HG03064 (cell line): ENCODE data around the gene TBX3.

Experiments
- ATAC-seq: cut with Tn5 transposase; IDR thresholded peaks from one replicate; pipeline ENCODE4 v1.9.1; 2021; ENCODE audit warnings: low read depth; ENCODE audit not compliant: unreplicated experiment

TBX3 gene

DNA sequence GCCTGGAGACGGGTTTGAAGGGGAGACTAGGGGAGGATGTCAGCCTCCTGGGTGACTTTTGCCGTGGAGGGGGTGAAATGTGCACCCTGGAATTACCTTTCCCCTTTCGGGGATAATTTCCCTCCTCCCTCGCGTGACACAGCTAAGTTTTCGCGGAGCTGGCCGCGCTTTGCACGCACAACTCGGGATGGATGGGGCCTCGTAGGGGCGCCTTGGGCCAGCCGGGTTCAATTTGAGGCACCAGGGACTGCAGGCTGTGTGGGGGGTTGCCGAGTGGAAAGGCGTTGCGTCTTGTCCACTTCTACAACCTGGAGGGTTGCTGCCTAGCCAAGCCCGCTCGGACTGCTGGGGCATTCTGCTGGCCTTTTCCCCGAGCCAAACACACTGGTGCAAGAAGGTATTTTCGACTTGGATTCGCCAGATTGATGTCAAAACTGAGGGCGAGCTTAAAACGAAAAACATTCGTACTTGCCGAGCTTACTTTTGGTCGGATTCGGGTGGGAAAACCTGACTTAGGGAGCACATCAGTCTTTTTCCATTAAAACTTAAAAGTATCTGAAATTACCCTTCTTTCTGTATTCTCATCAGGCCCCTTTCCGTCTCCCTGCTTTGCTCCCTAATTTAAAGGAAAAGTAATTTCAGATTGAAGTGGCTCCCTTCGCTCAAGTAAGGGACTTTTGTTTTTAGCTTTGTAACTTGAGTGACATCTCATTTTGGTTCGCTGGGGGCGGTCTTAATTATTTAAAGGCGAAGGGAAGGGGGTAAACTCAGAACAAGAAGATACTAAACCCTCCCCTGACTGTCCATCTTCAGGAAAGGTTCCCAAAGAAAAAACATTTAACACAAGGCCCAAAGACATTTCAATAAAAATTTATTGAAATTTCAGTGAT is 14.3 kb downstream of the TBX3 start:
- ATAC-seq: no peak

DNA sequence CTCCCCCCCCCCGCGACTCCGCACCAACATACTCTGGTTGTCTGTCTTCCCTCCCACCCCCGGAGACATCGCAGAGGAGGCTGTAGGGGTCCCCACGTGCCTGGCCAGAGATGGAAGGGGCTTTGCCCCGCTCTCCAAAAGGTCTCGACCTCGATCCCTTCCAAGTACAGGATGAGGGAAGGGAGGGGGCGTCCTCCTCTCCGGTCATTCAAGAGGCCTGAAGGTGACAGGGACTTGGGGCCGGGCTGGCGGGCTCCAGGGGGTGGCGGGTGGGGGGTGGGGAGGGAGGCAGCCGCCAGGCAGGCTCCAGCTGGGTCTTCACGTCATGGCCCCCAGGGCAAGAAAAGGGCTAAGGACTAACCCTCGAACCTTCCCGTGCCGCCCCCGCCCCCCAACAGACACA is 15.1 kb downstream of the TBX3 start:
- no peak for ATAC-seq

DNA sequence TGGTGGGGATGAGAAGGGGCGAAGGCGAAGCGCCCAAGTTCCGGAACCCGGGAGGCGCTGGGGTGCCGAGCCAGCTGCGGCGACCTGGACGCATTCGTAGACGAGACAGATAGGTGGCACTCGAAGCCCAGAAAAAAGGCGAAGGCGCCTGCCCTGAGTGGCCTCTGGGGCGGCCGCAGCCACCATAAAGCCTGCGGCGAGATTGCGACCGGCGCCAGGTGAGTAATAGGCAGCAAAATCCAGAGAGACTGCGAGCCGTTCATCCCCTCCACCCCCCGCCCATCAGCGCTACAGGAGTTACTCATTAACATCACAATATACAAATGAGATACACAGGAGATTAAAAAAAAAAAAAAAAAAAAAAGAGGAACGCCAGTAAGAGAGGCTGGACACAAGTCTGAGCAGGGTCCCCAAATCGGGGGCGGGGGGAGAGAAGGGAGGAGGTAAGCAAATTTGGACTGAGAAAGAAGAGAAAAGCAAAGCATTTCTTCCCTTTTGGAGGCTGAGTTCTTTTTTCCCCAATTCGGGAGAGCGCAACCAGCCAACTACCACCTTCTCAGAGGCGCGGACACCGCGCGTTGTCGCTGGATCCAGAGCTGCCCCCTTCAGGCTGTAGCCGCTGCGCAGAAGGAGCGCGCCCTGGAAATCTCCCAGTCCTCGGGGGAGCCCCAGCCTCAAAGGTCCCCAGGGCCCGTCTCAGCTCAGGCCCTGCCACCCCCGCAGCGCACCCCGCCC is 15.7 kb downstream of the TBX3 start:
- ATAC-seq: no peak

DNA sequence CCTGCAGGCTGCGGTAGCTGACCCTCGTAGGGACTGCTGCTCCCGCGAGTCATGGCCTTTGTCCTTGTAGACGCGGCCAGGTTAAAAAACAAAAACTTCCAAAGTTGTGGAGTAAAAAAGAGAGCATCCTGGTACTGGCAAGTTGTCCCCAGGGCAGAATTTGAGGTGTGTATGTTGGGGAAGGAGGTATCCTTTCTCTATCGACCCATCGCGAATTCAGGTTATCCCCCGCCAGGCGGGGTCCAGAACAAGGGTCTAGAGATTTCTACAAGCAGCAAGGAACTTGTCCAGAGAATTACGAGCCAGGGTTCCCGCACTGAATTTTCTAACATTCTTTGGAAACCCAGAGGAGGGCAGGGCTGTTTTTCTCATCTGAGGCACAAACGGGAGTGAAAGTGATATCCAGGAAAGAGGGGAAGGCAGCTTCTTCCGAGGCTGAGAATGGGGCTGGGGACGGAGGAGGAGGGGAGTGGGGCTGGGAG is 16.3 kb downstream of the TBX3 start:
- ATAC-seq: no peak

DNA sequence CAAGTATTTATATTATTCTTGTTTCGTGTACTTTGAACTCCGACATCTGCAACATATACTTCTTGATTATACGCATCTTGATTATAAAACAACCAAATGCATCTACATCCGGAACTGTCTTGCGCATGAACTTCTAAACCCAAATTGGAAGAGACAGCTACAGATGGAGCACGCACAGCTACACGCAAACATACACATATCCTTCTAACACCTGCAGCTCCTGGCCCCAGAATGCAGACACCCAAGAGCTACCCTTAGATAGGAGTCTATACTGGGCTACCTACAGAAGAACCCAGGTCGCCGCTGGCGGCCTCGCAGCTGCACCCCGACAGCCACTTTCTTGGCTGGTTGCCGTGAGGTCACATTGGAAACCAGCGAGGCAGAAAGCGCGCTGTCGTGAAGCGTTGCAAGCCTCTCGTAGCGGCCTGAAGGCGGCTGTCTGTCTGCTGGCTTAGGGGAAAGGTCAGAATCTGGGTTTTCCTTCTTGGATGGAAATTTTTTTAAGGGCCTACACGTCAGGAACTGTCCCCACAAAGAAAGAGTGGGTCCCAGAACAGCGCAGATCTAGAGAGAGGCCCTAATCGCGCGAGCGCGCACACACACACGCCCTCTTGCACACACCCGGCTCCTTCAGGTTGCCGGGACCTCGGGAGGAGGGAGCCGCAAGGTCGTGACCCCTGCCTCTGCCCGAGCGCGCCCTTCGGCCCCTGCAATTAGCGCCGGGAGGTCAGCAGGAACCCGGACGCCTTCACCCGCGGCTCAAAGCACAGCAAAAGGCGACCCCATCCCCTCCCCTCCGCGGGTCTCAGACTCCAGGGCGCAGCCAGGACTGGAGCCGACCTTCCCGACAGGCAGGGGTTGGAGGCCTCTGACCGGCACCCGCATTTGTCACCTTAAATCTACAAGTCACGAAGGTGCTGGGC is 17.0 kb downstream of the TBX3 start:
- no peak for ATAC-seq

DNA sequence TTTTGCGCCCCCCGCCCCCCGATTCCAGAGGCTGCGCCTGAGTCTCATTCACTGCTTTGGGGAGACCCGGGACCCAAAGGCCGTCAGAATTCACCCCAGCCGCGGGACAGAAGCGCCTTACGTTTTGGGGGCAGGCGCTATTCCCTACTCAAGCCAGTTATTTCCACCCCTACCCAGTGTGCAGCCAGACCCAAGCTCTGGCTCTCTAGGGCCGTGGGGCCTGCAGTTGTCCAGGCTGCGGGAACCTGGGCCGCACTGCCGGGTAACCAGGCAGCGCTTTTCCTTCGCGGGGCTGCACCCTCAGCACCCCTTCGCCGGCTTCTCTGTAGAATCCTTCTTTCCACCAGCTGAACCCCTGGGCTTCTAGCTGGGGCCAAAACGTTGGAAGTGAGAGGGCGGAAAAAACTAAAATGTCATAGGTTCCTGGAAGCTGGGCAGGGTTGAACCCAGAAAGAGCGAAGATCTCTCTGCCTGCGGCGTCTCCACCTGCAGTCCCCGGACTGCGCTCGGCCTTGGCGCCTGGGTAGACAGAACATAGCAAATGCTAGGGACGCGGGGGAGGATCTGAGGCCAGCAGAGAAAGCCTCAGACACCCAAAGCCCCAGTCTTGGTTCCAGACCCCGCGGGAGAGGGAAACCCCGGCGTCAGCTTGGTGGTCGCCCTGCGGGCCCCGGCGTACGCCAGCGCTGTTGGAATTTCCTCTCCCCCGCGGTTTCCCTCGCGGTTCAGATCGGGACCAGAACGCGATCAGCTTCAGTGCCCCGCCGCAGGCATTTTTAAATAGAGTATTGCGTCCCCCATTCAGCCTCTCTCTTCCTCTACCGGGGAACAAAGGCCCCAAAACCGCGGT is 18.3 kb downstream of the TBX3 start:
- ATAC-seq: no peak

DNA sequence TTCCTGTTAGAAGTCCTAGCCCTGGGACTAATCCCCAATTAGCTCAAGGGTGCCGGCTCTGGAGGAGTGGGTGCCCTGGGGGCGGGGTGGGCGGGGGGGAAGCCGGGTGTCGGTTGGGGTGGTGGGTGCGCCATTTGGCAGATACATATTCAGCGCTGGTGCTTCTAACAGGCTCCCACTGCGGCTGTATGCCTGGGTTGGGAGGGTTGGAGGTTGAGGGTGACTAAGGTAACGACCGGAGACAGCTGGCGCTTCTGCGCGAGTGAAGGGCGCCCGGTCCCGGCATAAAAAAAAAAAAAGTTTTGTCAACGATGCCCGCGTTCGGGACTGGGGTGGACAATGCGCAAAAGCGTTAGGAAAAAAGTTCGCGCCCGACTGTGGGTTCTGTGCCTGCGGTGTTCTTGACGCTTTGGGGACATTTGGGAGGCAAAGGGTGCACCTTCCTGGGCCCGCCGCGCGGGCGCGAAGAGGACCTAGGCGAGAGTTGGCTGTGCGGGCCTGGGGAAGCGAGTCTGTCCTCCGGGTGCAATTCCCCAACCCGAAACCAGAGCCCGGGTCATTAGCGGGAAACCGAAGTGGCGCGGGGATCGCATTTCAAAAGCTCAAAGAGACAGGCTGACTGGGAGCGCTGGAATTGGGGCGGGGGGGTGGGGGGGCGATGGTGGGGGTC is 19.2 kb downstream of the TBX3 start:
- no peak for ATAC-seq

DNA sequence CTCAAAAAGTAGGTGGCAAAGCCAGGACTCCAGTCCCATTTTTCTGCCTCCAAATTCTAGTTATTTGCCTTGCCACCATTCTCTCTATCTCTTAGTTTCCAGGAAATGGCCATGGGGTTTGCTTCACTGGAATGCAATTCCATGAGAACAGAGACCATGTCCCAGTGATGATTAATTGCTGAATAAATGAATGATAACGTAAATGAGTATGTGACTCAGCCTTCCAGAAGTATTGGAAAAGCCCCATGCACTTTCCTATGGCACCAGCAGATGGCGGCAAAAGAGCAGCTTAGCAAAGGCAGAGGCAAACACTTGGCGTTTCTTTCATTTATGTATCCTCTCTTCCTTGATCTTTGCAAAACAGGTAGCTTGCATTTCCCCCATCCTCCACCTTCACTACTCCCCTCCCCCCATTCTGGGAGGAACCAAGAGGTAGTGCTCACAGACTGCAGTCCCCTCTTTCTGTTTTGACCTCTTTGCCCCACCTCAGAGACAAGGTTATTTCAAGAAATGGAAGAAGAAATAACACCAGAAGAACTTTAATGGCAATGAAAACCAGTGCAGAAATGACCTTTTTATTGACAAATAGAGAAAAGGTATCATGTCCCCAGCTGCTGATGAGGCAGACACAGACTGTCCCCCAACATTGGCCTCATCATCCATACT is 21.3 kb downstream of the TBX3 start:
- no peak for ATAC-seq

DNA sequence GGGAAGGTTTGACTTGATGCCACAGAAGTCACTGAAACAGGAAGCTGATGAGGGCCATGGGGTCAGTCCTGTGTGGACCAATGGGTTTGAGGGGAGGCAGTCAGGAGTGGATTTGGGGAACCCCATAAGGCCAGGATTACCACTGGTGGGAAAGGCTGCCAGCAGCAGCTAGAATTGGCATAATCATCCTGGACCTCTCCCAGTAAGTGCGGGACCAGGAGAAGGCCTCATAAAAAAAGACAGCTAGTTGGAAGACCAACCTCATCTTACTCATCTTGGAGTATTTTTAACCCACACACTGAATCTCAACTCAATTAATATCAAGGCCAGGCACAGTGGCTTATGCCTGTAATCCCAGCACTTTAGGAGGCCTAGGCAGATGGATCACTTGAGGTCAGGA is 22.7 kb downstream of the TBX3 start:
- no peak for ATAC-seq

DNA sequence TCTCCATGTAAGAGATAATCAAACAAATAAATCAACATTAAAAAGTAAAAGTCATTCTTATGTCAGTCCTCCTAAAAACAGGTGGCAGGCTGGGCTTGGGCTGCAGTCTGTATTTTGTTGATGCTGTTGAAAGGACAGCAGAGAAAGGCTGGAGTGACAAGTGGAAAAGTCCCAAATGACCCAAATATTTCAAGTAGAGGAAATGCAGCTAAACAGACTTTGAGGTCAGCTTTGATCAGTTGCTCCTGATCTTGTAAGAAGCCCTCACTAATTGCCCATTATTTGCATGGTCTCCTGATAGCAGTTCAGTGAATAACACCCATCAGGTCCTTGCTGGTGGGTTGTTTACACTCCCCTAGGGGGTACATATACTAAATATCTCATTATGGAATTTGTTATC is 24.9 kb downstream of the TBX3 start:
- no peak for ATAC-seq

DNA sequence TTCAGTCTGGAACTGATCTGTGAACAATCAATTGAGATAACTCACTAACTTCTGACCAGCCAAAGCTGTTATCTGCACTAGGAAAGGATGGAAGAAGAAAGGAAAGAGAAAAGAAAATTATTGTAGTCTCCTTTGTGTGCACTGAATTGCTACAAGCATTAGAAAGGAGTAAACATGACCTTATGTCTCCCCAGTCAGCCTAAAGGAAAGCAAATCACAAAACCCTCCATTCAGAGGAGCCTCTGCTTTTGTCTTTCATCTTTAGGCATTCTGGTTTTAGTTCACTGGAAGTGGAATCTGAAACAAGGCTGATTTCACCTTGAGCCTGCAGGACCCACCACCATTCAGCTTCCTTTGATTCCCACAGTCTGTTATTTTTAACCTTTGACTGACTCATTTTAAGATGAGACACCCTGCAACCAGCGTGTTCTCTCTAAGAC is 26.0 kb downstream of the TBX3 start:
- no peak for ATAC-seq

DNA sequence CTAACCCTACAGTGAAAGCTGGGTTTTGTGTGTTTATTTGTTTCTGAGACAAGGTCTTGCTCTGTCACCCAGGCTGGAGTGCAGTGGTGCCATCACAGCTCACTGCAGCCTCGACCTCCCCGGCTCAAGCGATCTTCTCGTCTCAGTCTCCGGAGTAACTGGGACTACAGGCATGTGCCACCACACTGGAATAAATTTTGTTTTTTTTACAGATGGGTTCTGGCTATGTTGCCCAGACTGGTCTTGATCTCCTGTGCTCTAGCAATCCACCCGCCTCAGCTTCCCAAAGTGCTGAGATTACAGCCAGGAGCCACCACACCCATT is 26.4 kb downstream of the TBX3 start:
- no peak for ATAC-seq

DNA sequence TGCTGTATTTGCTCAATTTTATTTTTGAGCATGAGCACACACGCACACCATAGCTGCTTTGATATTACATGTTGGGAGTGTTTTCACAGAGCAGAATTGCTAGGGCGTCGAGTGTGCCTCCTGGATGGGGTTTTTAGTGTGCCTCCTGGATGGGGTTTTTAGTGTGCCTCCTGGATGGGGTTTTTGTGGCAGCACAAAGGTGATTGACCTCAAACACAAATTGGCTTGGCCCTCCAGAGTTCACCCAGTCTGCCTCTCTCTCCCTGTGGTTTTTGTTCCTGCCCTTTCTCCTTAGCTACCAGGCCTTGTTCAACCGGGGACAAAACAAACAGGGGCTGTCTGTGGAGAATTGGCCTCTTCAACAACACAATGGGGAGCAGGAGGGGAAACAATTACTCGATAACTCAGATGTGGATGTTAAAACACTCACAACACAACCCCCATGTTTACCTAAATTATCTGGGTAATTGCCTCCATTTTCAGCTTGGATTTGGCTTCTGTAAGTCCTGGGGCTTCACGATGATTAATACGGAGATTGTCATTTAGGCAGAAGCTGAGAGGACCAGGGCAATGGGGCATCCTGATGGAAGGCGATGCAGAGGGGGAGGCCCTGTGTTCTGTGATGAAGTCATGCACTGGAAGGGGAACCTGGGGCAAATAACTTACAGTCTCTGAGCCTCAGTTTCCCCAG is 26.9 kb downstream of the TBX3 start:
- ATAC-seq: no peak

DNA sequence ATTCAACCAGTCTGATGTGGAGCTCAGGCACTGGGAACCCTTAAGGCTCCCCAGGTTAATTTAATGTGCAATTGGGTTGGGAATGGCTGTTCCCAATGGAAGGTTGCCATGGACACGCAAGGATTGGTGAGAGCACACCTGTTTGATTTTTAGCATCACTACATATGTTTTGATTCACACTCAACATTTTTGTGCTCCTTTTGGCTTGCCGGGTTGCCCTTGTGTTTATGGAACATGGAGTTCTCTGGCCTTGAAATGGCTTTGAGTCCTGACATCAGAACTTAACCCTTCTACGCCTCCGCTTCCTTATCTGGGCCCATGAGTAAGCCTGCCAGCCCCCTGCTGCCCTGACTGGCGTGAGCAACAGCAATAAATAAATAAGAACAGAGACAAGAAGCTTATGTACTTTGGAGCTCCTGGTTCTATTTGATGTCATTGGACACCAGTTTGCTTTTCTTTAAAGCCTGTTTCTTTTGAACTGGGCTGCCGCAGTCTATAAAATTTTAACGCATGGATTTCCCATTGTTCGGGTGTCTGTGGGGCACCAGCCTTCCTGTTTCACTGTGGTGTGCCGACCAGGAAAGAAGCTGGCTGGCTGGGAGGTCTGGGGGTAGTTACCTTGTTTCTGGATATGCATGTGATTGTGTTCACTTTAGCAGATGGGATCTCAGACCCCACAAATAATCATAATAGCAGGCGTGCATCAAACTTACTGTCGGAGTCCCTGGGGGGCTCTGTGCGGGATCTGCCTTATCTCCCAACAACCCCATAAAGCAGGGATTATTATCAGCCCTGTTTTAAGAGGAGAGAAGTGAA is 27.8 kb downstream of the TBX3 start:
- ATAC-seq: no peak

DNA sequence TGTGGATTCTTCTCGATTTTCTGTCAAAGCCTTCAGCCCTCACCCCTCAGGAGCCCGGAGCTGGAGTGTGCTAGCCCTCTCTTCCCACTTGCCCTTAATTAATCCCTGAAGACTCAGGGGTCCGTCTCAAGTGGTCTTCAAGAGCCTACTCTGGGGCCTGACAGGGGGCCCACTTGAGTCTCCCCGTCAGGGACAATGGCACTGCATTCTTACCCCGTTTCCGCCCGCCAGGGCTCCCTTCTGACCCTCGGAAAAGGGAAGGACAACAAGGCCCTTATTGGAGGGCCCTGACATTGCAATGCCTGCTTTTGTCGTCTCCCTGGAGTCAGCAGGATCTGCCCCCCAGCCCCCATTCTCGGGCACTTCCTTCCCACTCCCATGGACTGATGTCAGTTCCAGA is 34.4 kb downstream of the TBX3 start:
- ATAC-seq: no peak

DNA sequence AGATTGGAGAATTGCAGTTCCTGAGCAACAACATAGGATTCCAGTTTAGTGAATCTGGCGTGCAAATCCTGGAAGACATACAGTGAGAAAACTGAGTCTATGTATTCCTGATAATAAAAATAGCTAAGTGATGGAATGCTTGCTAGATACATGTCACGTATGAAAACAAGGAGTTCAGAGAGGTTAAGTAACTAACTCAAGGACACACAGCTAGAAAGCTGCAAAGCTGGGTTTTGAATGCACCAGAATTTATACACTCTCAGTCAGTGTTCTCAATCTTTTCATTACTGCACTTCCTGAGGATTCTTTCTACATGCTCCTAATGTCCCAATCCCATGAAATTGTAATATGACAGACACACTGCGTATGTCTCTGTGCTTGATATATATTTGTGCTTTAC is 35.3 kb downstream of the TBX3 start:
- no peak for ATAC-seq

DNA sequence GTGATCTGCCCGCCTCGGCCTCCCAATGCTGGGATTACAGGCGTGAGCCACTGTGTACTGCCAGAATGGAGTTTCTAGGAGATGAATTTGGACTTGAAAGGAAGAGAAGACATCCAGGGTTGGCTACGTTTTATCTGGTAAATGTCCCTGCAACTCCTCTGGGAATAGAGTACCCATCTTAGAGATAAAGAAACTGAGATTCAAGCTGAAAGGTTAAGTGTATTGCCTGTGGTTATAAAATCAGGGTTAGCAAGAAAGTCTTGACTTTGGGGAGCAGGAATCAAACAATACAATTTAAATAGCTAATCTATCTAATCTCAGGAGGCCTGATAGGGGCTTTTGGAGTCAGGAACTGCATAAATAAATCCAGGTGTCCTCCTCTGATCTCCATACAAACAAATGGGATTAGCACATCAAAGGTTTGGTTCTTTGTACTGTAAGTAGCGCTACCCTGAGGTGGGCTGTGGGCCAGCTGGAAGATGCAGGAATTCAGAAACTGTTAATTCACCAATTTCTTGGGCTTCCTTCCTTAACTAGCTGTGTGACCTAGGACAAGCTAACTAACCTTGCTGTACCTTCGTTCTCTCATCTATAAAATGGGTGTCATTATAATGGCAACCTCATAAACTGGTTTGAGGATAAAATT is 45.1 kb downstream of the TBX3 start:
- ATAC-seq: no peak
